HepG2 (cell line): ENCODE results near the gene TBC1D1. TPM values are rescaled to one million over a fixed set of nuclear protein-coding genes. Genes with fewer than 3 reads are reported as not detected.

Experiments
- DMAP1 ChIP-seq: IDR thresholded peaks from 2 replicates; pipeline ENCODE4 v1.6.1; 2016
- FOXC1 ChIP-seq: sonication (generic); formaldehyde crosslinking; IDR thresholded peaks from 2 replicates; pipeline ENCODE4 v1.8.0; 2022; ENCODE audit warnings: mild to moderate bottlenecking, missing genetic modification reagents, borderline replicate concordance
- FOXO4 ChIP-seq: sonication (generic); formaldehyde crosslinking; conservative IDR thresholded peaks from 2 replicates; pipeline ENCODE4 v1.8.1; 2023; ENCODE audit warnings: missing genetic modification reagents
- HDAC2 ChIP-seq: sonication (generic); formaldehyde crosslinking; IDR thresholded peaks from 2 replicates; pipeline ENCODE4 v1.4.0; 2020; ENCODE audit warnings: missing genetic modification reagents
- HMGXB4 ChIP-seq, 2 experiments: sonication (generic) in 1 of 2; formaldehyde crosslinking in 1 of 2; IDR thresholded peaks; 2 replicates each; pipeline versions ENCODE4 v1.4.0 to v1.6.1; 2018 to 2020; ENCODE audit warnings: missing genetic modification reagents in 2 of 2, borderline replicate concordance in 1 of 2, low read depth in 1 of 2, mild to moderate bottlenecking in 1 of 2, missing biosample characterization in 1 of 2
- MAX ChIP-seq: IDR thresholded peaks from 2 replicates; pipeline ENCODE4 v1.6.1; 2012; ENCODE audit warnings: inconsistent platforms
- MED13 ChIP-seq: sonication (generic); formaldehyde crosslinking; IDR thresholded peaks from 2 replicates; pipeline ENCODE4 v1.5.0; 2020; ENCODE audit warnings: missing genetic modification reagents
- PPARG ChIP-seq: conservative IDR thresholded peaks from 2 replicates; pipeline ENCODE4 v1.6.1; 2016; ENCODE audit warnings: missing biosample characterization, missing genetic modification reagents
- SMYD3 ChIP-seq: sonication (generic); formaldehyde crosslinking; IDR thresholded peaks from 2 replicates; pipeline ENCODE4 v1.8.1; 2023; ENCODE audit warnings: mild to moderate bottlenecking, missing genetic modification reagents
- TGIF2 ChIP-seq: IDR thresholded peaks from 2 replicates; pipeline ENCODE4 v1.6.1; 2016; ENCODE audit warnings: control low read depth, missing compliant biosample characterization
- ZBTB7A ChIP-seq: sonication (generic); formaldehyde crosslinking; IDR thresholded peaks from 2 replicates; pipeline ENCODE4 v1.8.0; 2022; ENCODE audit warnings: mild to moderate bottlenecking, missing genetic modification reagents
- ZNF367 ChIP-seq: sonication (generic); formaldehyde crosslinking; IDR thresholded peaks from 2 replicates; pipeline ENCODE4 v1.4.0; 2020; ENCODE audit warnings: missing genetic modification reagents, borderline replicate concordance
- ZNF383 ChIP-seq: sonication (generic); formaldehyde crosslinking; IDR thresholded peaks from 2 replicates; pipeline ENCODE4 v1.4.0; 2020; ENCODE audit warnings: missing genetic modification reagents, mild to moderate bottlenecking, borderline replicate concordance
- ZNF589 ChIP-seq: sonication (generic); formaldehyde crosslinking; conservative IDR thresholded peaks from 2 replicates; pipeline ENCODE4 v1.8.0; 2022; ENCODE audit warnings: mild to moderate bottlenecking, moderate library complexity, missing genetic modification reagents
- polyA plus RNA-seq, 8 experiments: library from polyadenylated mRNA; depleted of rRNA in 3 of 8; stranded (reverse) in 7 of 8; unstranded in 1 of 8; fragments of >200 nt; fragmentation: Illumina TruSeq in 4 of 8; extraction: Trizol in 4 of 8; gene quantifications; 2 replicates each; pipeline versions ENCODE4 v1.2.1 to v1.2.3, GENCODE V29; 2011 to 2016; ENCODE audit warnings: low read depth in 4 of 8, missing spikeins in 1 of 8, mixed read lengths in 1 of 8; ENCODE audit not compliant: insufficient read depth in 1 of 8
- total RNA-seq, 5 experiments: library from RNA; depleted of rRNA; stranded (reverse); fragments of >200 nt; fragmentation: Illumina TruSeq; extraction: Trizol; gene quantifications; 2 replicates each; pipeline ENCODE4 v1.2.3, GENCODE V29; 2016; ENCODE audit warnings: low read depth in 1 of 5
- TF ChIP-seq, protein P1 (sequence below): IDR thresholded peaks from 2 replicates; pipeline ENCODE4 v1.6.1; 2016; ENCODE audit warnings: low read depth
- TF ChIP-seq, protein P2 (sequence below): sonication (generic); formaldehyde crosslinking; IDR thresholded peaks from 2 replicates; pipeline ENCODE4 v1.4.0; 2020; ENCODE audit warnings: missing genetic modification reagents
- TF ChIP-seq, protein P3 (sequence below): sonication (generic); formaldehyde crosslinking; IDR thresholded peaks from 2 replicates; pipeline ENCODE4 v1.4.0; 2020; ENCODE audit warnings: mild to moderate bottlenecking, missing genetic modification reagents, borderline replicate concordance

TBC1D1 gene
- total and polyA plus RNA-seq, 2 of the 13 experiments (the other 11 are each of a cell fraction or from before 2014, with no cell fraction given) = 37.3 to 62.8 TPM

DNA sequence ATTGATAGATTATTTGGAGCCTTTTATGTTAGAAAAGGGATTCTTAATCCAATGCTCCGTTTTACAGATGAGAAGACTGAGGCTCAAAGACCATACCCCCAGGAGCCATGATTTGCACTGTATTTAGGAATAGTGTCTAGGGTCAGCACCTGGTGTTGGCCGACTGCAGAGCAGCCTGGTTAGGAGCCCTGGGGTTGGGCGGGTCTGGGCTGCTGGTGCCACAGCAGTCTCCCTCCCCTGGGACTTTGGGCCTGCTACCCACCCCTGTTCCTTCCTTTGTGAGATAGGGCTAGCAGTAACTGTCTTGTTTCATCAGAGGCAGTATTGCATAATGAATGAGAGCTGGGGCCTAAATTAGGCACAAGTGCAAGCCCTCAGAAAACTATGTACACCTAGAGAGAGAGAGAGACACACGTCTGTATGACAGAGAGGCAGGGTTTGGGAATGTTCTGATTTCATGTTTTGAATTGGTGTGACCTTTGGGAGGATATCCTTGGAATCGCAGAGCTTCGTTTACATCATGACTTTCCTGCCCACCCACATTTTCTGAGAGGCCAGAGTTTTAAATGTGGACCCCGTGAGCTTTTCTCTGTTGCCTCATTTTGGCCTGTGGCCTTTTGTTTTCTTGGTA lies 181.0 kb downstream of the TBC1D1 start (continued):
- TF ChIP-seq PPARG (CRISPR knock-in tag) = peak; percentile 90
- TF ChIP-seq MAX = peak; percentile 73
- no peak for TF ChIP-seq ZNF589 (CRISPR knock-in tag)
- TF ChIP-seq TGIF2 (CRISPR knock-in tag) = peak; percentile 83
- TF ChIP-seq, protein P1, sequence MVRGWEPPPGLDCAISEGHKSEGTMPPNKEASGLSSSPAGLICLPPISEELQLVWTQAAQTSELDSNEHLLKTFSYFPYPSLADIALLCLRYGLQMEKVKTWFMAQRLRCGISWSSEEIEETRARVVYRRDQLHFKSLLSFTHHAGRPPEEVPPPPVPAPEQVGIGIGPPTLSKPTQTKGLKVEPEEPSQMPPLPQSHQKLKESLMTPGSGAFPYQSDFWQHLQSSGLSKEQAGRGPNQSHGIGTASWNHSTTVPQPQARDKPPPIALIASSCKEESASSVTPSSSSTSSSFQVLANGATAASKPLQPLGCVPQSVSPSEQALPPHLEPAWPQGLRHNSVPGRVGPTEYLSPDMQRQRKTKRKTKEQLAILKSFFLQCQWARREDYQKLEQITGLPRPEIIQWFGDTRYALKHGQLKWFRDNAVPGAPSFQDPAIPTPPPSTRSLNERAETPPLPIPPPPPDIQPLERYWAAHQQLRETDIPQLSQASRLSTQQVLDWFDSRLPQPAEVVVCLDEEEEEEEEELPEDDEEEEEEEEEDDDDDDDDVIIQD (CRISPR knock-in tag) = peak; percentile 75; the same call in 1 of the 2 replicates
- TF ChIP-seq HMGXB4 (CRISPR knock-in tag; IDR thresholded peaks at IDR 0.05; ENCODE audit: borderline replicate concordance in 1 of 2, low read depth in 1 of 2) = peak; percentile 56; a peak in 3 of 4 replicates
- peak; percentile 61; the same call in 1 of the 2 replicates for TF ChIP-seq DMAP1 (CRISPR knock-in tag)
- TF ChIP-seq ZNF367 (CRISPR knock-in tag) = no peak
- TF ChIP-seq, protein P2, sequence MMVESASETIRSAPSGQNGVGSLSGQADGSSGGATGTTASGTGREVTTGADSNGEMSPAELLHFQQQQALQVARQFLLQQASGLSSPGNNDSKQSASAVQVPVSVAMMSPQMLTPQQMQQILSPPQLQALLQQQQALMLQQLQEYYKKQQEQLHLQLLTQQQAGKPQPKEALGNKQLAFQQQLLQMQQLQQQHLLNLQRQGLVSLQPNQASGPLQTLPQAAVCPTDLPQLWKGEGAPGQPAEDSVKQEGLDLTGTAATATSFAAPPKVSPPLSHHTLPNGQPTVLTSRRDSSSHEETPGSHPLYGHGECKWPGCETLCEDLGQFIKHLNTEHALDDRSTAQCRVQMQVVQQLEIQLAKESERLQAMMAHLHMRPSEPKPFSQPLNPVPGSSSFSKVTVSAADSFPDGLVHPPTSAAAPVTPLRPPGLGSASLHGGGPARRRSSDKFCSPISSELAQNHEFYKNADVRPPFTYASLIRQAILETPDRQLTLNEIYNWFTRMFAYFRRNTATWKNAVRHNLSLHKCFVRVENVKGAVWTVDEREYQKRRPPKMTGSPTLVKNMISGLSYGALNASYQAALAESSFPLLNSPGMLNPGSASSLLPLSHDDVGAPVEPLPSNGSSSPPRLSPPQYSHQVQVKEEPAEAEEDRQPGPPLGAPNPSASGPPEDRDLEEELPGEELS (CRISPR knock-in tag) = peak; percentile 84
- TF ChIP-seq ZNF383 (CRISPR knock-in tag) = no peak
- no peak for TF ChIP-seq FOXO4 (CRISPR knock-in tag)
- TF ChIP-seq SMYD3 = 0 out of 2 replicates have a peak, but pooled peaks have one; percentile 10
- peak; percentile 92 for TF ChIP-seq HDAC2 (CRISPR knock-in tag)
- TF ChIP-seq FOXC1 (CRISPR knock-in tag) = peak; percentile 58; the same call in 1 of the 2 replicates
- peak; percentile 46; the same call in 1 of the 2 replicates for TF ChIP-seq ZBTB7A (CRISPR knock-in tag)
- TF ChIP-seq, protein P3, sequence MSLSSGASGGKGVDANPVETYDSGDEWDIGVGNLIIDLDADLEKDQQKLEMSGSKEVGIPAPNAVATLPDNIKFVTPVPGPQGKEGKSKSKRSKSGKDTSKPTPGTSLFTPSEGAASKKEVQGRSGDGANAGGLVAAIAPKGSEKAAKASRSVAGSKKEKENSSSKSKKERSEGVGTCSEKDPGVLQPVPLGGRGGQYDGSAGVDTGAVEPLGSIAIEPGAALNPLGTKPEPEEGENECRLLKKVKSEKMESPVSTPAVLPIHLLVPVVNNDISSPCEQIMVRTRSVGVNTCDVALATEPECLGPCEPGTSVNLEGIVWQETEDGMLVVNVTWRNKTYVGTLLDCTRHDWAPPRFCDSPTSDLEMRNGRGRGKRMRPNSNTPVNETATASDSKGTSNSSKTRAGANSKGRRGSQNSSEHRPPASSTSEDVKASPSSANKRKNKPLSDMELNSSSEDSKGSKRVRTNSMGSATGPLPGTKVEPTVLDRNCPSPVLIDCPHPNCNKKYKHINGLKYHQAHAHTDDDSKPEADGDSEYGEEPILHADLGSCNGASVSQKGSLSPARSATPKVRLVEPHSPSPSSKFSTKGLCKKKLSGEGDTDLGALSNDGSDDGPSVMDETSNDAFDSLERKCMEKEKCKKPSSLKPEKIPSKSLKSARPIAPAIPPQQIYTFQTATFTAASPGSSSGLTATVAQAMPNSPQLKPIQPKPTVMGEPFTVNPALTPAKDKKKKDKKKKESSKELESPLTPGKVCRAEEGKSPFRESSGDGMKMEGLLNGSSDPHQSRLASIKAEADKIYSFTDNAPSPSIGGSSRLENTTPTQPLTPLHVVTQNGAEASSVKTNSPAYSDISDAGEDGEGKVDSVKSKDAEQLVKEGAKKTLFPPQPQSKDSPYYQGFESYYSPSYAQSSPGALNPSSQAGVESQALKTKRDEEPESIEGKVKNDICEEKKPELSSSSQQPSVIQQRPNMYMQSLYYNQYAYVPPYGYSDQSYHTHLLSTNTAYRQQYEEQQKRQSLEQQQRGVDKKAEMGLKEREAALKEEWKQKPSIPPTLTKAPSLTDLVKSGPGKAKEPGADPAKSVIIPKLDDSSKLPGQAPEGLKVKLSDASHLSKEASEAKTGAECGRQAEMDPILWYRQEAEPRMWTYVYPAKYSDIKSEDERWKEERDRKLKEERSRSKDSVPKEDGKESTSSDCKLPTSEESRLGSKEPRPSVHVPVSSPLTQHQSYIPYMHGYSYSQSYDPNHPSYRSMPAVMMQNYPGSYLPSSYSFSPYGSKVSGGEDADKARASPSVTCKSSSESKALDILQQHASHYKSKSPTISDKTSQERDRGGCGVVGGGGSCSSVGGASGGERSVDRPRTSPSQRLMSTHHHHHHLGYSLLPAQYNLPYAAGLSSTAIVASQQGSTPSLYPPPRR = peak; percentile 82
- TF ChIP-seq MED13 (CRISPR knock-in tag) = peak; percentile 89; the same call in 1 of the 2 replicates
